ENCODE data around the gene FHIT.

The FHIT gene

GRCh38 chr3:60243456-60243855 lies 1007.8 kb downstream of the FHIT start:
- no peak for DNase-seq

DNA sequence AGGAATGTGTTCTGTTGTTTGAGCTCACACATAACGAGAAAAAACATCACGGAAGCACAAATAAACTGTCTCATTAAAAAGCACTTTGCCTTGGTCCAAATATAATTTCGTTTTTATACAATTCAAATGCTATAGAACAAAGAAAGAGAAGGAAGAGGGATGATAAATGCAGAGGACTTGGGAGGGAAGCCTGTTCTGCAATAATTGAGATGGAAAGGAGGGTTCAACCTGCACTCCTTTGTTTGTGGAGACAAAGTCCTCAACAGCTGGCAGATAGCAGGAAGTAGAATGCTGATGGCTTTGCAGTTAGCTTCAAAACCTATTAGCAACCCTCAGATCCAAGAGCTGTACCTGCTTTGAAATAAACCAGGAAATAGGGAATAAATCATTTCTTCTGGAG lies 1010.8 kb downstream of the FHIT start:
- no peak for DNase-seq

DNA sequence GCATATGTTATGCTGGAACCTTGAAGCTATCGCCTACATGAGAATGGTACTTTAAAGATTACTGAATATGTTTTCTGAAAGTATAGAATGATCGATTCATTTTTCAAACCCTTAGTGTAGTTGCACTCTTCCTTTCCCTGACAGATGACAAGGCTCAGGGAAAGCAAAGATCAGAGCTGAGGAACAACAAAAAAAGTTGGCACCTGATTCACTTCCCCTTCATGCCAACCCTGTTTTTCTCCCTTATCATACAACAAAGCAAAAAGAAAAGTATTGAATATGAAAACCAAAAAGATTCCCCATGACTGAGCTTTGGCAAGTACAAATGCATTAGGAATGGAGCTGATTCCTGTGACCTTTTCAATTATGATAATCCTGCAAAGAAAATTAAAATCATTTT lies 1012.7 kb downstream of the FHIT start:
- DNase-seq: no peak

GRCh38 chr3:60229502-60229901 lies 1021.8 kb downstream of the FHIT start:
- DNase-seq: no peak

- no peak for DNase-seq
Measured at GRCh38 chr3:60228823-60229222, 1022.4 kb downstream of the FHIT start.

GRCh38 chr3:60226912-60227311 lies 1024.3 kb downstream of the FHIT start:
- DNase-seq: no peak

GRCh38 chr3:60225848-60226247 lies 1025.4 kb downstream of the FHIT start:
- DNase-seq: no peak

DNA sequence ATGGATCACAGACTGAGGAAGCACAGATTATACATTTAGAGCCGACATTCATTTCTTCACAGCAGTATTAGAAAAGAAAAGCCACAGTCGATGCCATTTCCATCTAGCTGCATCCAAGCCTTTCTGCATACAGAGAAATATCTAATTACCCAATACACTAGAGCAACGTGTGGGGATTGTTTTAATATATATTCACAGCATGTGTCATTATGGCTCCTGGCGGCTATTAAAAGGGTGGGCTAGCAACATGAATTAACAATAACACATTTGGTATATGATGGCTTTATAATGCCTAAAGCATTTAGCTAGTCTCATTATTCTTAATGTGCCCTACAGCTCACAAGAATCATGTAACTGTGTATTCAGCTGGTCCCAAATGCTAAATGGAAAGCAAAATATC lies 1030.5 kb downstream of the FHIT start:
- DNase-seq: no peak

GRCh38 chr3:60219501-60219900 lies 1031.8 kb downstream of the FHIT start:
- no peak for DNase-seq

DNA sequence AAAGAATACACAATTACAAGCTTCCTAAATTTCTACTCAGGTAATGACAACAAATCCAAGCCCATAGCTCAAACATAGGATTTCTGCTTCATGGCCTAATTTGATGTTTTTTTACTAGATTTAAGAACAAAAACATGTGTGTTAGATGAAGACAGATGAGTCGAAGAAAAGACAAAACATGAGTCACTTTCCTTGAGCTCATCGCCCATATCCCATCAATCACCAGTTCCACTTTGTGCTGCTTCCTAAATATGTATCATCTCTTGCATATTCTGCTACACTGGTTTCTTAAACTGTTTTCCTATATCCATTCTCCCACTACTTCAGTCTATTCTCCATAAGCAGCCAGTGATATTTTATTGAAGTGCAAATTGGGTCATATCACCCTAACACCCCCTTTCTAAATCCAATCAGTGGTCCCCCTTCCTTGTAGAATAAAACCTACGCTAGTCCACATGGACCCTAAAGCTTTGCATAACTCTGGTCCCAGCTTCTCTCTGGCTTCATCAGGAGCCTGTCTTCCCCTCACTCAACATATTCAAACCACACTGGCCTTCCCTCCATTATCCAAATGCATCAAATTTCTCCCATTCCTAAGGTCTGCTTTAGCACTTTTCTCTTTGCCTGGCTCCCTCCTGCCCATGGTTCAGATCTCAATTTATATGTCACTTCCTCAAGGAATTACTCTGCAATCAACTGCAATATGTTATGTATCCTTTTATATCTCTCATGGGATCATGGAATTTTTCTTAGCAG lies 1033.9 kb downstream of the FHIT start:
- DNase-seq: no peak

DNA sequence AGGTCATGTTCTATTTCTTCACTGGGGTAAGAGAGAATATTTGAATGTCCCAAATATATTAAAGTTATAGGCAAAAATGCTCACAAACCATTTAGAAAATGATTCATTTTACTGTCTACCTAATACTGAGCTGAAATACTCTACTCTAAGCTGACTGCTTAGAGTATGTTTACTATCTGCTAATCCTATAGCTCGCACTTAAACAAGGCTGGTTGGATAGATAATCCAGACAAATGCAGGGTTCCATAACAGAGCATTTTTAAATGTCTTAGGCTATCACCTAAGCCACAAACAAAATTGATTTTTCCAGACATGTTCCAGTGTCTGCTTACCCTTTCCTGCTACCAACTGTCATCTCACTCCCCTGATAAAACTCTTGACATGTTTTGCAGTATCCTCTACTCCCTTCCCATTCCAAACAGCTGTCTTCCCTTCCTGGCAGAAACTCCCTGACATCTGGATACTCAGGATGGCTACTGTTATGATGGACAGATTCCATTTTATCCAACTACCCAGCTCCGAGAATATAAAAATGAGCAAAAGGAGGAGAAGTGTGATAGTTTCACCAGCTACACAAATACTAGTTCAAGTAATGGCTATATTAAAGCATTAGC lies 1034.7 kb downstream of the FHIT start:
- DNase-seq: no peak

- DNase-seq: no peak
Measured at GRCh38 chr3:60215946-60216345, 1035.3 kb downstream of the FHIT start.

- DNase-seq: no peak
Measured at GRCh38 chr3:60207905-60208304, 1043.3 kb downstream of the FHIT start.

DNA sequence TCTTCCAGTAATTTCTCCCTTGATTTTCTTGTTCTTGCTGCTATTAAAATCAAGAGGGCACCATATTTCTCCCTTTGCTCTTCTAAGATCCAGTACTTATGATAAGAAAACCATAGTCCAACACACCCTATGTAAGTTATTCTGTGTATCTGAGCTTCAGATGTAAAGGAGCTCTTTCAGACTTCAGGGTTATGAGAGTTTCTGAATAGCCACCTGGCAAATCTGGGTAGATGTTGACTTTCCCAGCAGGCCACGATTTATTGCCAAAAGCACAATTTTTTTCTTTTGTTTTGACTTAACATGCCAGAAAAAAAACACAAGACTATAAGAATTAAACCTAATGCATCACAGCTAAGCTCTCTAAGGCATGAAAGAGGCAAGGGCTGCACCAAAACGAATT lies 1045.0 kb downstream of the FHIT start:
- no peak for DNase-seq

DNA sequence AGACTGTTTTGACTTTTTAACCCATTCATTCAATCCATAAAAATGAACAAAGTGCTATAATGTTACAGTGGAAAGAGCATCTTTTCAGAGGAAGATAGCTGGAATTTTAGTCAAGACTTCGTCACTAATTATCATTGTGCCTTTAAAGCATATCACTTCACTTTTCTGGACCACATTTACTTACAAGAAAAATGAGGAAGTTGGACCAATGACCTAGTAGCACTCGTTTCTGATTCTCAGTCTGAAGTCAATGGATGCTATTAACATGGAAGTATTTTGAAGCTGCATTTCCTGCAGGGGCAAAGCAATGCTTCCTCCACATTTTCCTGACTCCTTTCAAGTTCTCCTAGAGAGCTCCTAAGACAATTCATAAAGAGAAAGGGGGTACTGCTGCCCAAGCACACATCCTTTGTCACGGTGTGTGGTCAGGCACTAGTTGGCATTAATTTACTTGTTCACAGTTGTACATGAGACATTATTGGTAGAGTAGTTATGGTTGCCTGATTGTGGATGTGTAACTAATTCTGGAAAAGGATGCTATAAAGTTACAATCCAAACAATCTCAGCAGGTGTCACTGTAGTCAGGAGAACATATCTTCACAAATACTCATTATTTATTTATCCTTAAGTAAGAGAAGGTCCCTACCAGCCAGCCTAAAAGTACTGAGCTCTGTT lies 1049.1 kb downstream of the FHIT start:
- no peak for DNase-seq

DNA sequence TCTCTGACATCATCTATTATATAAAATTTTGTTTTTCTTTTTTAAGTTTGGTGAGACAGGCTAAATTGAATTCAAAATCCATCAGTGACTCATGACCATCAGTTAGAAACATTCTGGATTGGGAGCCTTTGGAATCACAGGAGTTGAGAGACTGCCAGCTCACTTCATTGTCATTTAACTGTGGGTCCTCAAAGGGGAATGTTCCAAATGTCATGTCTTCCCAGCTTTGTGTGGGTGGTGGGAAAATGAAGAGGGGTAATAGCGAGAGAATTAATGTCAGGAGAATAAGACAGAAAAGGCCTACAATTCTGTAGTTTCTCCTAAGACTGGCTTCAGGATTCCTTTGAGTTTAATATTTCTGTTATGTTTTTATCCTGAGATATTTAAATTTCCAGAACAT lies 1051.9 kb downstream of the FHIT start:
- no peak for DNase-seq

GRCh38 chr3:60198179-60198720 lies 1053.0 kb downstream of the FHIT start:
- DNase-seq: no peak

GRCh38 chr3:60192297-60193114 lies 1058.7 kb downstream of the FHIT start:
- DNase-seq: no peak

- no peak for DNase-seq
Measured at GRCh38 chr3:60190073-60190472, 1061.2 kb downstream of the FHIT start.

GRCh38 chr3:60189304-60189703 lies 1061.9 kb downstream of the FHIT start:
- DNase-seq: no peak

DNA sequence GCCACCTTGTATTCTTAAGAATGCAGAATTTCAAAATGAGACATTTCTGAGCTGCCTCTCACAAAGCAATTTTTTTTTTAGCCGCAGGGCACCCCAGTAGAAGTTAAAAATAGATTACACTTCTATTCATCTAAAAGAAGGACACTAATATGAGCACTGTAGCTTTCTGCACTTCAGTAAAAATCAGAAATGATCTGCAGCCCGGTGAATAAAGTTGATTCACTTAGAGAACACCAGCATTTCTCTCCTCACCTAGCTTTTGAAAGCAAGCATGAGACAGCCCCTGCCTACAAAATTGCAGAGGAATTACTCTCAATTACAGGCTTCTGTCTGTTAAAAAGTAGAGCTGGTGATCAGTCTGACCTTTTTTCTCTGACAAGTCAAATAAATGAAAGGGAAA lies 1062.4 kb downstream of the FHIT start:
- DNase-seq: no peak

- no peak for DNase-seq
Measured at GRCh38 chr3:60187343-60187742, 1063.9 kb downstream of the FHIT start.

DNA sequence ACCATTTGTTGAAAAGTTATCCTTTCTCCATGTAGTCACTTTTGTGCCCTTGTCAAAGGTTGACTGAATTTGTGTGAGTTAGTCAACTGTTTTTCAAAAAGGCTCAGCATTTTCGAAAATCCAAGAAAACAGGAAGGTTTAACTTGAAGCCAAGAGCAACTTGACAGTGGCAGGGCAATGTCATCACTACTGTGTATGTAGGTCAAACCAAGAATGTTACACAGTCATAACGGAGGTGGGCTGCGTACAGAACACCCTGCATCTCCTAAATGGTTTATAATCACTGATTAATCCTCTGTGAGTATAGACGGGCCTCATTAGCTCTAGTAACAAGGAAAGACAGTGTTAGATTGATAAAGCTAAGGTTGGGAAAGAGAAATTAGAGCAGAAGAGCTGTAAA lies 1064.9 kb downstream of the FHIT start:
- no peak for DNase-seq
